NCI-H146 (cell line): ENCODE measurements around the gene ANGEL2.
"Not testable (repeated sequence)": the region's sequence is repeated elsewhere in the genome, so short reads cannot be mapped to it uniquely, and the experiment has no call there.

Experiments used
- DNase-seq: peaks from one replicate; lab custom pipeline; 2025; lab: John Stamatoyannopoulos, UW

The ANGEL2 gene

DNA sequence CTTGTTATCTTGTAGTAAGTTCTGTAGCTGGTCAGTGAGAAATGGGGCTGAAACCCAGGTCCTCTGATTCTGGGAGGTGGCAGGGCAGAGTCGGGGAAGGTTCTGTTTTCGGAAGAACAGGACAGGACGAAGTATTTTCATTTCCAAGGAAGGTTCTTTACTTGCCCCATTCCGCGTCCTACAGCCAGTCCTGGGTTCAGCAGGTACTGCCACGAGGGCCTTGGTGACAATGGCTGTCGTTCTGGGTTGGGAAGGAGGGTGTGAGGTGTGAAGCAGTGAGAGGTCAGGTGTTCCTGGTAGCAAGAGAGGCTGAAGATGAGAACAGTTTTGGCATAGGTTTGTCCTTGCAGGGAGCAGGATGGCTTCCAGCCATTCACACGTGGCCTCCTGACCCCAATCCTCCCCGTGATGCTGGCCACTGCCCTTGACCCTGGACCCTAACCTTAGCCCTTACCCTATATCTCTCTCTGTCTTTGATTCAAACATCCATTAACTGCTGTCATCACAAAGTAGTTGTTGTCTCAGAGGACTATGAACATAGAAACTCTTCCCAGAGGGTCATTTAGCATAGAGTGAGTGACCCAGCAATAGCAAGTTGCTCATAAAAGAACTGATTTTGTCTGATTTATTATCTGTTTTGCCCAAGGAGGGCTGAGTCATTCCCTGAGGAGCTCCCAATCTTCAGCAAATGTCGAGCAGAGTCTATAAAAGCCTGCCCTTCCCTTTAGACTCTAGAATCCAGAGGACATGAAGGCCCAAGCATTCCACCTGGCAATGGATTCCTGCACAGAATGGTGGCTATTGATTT lies 40.4 kb downstream of the ANGEL2 start:
- no peak for DNase-seq

DNA sequence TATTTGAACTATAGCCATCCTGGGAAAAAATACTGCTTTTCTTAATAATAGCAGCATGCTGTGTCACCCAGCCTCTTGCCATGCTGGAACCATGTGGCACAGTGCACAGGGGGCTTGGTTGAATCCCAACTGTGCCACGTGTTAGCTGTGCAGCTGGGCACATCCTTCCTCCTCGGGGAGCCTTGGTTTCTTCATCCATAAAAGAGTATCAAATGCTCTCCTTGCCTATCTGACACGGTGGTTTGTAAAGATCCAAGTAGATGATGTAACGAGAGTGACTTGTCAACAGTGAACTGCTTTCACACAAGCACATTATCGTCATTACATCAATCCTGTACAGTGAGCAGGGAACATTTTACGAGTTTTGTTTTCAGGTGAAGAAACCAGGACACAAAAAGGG lies 41.0 kb downstream of the ANGEL2 start:
- no peak for DNase-seq

DNA sequence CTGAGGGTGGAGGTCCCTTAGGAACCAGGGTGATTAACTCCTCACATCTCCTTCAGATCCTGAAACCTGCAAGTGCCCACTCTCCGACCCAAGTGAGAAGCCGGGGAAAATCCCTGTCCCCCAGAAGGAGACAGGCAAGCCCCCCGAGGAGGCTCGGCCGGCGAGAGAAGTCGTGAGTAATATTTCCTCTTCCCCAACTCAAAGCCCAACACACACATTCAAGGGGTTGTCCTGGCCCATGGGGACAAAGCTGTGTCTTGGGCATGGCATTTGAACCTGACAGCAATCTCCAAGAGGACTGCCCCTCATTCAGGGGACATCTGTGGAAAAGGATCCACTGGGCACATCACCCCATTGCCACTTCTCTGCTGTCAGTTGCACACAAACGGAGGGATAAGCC lies 41.8 kb downstream of the ANGEL2 start:
- DNase-seq = no peak

DNA sequence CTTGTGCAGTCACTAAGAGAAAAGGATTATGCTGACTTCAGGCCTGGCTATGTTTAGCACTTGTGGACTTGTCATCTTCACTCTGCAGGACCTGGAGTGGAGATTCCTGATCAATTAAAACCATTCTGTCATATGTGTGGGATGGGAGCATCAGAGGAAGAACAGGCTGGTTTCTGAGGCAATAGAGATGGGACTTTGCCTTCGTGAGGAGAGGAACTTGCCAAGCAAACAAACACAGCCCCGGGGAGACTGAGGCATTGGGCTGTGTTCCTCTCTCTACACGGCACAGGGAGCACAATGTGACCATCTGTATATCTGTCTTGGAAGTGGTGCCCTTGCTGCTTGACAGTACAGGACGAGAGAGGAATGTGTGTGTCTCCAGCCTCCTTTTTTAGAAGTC lies 42.2 kb downstream of the ANGEL2 start:
- no peak for DNase-seq

DNA sequence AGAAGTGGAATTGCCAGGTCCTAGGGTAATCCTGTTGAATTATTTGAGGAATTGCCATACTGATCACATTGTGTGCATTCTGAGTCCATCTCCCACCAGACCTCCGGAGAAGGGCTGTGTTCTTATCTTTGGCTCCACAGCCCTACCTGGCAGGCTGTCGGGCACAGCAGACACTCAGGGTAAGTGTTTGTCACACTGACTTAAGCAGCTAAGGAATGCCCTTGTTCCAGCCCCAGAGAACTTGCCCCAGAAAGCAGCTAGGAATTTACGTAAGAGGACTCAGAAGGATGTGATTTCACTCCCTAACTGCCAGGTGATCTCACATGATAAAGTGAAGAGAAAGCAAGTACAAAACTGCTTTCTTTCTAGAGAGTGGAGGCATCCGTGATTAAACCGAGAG lies 44.4 kb downstream of the ANGEL2 start:
- no peak for DNase-seq

DNA sequence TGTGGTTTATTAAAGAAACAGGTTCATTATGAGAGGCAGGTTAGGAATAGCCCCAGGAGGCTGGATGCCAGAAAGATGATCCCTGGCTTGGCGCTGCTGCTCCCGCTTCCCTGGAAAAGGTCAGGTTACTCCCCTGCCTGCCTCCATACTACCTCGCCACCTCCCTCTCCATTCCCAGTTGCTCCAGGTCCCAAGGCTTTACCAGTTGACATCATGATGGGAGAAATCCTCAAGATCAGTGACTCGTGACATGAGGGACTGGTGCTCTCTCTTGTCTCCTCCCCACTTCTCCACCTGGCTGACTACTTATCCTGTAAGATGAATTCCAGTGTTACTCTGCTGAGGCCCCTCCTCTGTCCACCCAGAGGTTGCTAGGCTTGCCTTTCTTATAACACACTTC lies 45.6 kb downstream of the ANGEL2 start:
- DNase-seq = no peak

DNA sequence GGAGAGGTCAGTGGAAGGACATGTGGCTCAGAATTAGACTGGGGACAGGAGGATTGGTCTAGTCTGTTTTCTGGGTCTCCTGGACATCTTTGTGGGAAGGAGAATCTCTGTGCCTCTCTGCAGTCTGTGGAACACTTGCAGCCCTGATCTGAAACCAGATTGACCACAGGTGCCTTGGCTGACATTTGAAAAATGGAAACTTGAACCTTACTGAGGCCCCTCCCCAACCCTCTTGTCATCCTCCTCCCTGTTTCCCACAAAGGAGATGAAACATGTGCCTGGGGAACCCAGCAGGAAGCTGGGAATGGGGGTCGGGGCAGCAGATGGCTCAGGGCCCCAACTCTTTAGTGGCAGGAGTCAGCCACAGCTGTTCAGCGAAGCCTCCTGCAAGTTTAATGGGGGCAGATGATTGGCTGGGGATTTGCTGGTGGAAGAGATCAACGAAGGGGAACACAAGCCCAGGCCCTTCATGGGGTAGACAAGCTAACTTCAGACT lies 47.3 kb downstream of the ANGEL2 start:
- no peak for DNase-seq

DNA sequence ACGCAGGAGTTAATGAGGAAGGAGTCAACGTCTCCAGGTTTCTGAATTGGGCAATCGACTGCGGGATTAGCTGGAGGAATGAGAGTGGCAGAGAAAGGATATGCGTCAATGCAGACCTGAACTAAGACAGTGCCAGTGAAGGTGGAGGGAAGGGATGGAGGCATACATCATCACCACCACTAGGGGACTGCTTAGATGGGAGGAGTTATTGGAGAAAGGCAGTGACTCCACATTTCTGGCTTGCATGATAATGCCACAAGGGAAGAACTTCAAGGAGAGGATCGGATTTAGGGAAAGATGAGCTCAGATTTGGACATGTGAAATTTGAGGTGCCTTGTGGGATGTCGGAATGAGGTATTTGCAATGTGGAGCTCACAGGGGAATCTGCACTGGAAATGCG lies 47.9 kb downstream of the ANGEL2 start:
- DNase-seq = peak; percentile 12

DNA sequence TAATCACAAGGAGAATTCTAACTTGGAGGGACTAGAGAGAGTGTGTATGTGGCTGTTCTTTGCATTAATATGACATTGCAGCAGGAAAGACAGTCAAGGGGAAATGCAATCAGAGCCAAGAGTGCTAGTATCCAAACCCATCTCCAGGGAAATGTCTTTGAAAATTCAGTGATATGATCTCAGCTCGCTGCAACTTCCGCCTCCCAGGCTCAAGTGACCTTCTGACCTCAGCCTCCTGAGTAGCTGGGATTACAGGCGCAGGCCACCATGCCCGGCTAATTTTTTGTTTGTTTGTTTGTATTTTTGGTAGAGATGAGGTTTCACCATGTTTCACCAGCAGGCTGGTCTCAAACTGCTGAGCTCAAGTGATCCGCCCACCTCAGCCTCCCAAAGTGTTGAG lies 49.1 kb downstream of the ANGEL2 start:
- no peak for DNase-seq

DNA sequence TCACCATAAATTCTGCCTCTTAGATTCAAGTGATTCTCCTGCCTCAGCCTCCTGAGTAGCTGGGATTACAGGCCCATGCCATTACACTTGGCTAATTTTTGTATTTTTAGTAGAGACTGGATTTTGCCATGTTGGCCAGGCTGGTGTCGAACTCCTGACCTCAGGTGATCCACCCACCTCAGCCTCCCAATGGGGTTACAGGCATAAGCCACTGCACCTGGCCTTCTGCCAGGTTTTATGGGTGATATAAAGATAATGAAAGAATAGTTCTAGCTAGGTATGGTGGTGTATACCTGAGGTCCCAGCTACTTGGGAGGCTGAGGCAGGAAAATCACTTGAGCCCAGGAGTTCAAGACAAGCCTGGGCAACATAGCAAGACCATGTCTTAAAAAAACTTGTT lies 50.7 kb downstream of the ANGEL2 start:
- not testable (repeated sequence) for DNase-seq

DNA sequence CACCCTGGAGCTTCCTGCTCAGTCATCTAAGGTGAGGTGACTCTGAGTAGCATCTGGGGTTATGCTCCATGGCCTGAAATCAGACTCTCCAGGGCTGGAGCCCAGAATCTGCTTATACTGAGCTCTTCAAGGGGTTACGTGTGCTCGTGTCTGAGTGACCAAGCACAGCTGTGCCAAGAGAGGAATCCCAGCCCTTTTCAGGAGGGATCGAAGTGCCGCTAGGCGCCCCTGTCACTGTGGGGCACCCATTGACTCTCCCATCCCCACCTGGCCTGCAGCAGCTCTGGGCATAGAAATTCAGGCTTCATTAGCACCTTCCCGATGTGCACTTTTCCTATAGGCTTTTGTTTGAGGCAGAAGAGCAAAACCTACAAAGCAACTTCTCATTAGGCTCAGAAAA lies 51.6 kb downstream of the ANGEL2 start:
- DNase-seq = no peak

DNA sequence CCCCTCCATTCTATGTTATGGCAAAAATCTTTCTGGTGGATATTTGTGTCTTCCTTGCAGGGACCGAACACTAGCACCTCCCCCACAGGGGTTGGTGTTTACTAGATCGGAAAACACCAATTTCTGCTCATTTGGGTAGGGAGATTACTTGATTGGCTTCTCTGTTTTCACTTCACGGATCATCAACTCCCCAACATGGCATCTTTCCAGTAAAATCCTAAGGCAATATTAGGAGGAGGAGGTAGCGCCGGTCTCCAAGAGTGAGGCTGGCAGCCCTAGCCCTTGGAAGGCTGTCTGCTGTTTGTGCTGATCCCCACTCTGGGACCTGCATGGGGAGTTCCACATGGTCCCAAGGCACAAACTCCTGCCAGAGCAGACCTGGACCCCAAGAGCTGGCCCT lies 53.2 kb downstream of the ANGEL2 start:
- DNase-seq = no peak

DNA sequence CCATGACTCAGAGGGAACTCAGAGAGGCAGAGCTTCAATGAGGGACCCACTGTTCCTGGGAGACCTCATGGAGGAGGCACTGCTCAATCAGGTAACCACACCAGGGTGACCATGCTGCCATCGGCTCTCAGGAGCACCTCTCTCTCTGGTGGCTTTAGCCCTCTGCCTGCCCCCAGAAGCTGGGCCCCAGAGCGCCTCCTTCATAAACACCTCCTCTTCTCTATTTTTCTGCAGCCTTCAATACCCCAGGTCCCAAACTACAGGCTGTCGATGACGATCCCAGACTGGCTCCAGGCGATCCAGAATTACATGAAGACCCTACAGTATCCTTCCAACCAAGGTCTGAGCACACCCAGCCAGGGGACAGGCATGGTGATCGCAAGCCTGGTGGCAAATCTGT lies 54.7 kb downstream of the ANGEL2 start:
- DNase-seq = no peak

DNA sequence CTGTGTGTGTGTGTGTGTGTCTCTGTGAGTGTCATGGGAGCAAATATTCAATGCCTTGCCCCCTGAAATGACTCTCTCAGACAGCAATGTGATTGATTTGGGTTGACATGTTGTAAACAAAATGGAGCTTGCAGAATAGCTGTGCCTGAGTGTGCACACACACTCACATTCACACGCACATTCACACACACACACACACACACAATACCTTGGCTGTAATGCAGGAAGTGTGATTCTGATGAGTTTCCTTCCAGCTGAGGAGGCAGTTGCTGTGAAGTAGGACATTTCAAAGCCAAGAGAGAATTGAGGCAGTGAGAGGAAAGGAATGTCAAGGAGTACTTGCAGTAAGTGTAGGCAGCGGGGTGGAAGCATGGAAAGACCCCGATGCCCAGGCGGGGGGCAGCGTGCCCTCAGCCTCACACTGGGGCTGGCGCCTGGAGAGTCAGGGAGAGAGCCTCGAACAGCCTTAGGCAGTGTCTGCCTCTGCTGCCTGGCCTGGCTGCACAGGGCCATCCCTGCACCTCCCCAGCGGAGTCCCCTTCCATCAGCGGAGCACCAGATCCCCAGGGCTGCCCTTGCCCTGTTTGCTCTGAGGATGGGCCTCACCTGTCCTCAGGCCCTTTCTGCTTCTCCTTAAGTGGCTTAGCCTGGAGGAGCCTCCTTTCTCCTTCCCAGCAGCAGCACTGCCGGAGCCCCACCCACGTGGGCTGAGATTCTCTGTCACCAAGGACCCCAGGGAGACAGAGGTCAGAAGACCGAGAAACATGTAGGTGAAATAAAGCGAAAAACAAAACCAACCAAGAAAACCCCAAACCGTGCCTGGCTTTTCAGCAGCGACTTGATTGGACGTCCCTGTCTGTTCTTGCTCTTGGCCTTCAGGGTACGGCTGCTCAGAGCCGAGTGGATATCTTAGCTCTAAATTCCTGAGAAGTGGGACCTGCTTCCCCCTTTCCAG lies 56.1 kb downstream of the ANGEL2 start:
- no peak for DNase-seq

DNA sequence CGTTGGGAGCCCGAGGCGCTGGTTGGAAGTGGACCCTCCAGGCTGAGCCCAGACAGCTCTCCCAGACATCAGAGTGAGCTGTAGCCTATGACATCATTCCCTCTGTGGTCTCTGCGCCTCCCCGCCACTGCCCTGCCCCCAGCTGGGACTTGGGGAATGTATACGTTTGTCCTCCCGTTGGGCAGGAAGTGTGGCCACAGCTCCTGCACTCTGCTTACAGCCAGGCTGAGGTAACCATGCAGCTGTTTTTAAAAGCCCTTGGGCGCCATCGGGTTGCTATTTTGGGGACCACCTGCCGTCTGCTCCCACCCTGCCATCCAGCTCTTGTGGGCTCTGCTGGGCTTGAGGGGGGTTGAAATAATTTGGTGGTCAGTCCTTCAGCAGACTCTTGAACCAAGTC lies 57.5 kb downstream of the ANGEL2 start:
- DNase-seq = no peak

DNA sequence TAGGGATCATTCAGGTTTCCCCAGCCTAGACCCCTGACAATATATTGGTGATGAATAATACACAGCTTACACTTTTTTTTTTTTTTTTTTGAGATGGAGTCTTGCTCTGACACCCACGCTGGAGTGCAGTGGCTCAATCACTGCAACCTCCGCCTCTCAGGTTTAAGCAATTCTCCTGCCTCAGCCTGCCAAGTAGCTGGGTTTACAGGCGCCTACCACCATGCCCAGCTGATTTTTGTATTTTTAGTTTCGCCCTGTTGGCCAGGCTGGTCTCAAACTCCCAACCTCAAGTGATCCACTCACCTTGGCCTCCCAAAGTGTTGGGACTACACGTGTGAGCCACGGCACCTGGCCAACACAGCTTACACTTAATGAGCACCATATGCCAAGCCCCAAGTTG lies 58.1 kb downstream of the ANGEL2 start:
- DNase-seq = no peak

DNA sequence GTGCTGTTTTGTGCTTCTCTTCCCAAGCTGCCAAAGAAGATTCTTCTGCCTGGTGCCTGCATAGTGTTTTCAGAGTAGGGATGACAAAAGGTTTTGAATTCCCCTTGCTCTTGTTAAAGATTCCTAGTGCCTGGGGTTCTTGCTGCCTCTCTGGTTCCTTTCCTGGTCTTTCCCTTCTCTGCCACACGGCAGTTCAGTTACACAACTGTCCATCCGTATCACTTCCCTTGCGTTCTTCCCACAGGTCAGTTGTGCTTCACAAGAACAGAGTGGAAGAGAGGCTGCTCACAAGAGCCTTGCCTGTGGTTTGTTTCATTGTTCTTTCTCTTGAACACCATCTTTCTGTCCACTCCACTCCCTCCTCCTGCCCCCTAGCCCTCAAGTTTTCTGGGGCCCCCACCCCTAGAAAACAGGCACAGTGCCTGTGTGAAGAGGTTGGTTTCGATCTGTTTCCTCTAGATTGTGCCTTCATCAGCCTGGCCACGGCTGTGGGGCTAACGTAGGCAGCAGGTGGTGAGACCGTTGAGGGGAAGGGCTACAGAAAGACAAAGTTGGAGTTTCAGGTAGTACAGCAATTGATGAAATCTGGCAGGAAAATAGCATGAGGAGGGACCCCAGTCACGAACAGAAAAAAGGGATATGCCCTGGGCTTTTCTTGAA lies 59.6 kb downstream of the ANGEL2 start:
- no peak for DNase-seq

DNA sequence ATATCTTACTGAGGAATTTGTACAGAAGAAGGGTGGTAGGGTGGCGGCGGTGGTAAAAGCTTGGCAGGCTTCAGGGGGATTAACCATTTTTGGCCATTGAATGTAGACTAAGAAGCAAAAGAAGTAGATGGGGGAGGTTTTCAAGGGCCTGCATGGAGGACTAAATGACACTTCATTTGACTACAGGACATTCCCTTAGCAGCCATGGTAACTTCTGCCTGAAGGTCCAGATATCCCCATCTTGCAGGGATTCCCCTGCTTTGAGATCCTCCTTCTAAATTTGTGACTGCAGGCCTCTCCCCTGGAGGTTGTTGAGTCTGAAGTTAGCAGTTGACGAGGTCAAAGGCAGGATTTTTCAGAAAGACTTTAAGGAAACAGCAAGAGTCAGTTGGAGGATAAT lies 60.6 kb downstream of the ANGEL2 start:
- no peak for DNase-seq

DNA sequence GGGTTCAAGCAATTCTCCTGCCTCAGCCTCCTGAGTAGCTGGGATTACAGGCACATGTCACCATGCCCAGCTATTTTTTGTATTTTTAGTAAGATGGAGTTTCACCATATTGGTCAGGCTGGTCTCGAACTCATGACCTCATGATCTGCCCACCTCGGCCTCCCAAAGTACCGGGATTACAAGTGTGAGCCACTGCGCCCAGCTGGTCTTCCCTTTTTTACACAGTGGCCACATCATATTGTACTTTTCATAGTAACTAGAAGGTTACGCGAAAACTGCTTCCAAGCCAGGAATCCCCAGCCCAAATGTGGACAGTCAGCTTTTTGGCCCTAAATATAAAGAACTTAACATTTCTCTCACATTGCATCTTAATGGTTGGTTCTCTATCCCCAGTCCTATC lies 61.2 kb downstream of the ANGEL2 start:
- no peak for DNase-seq

DNA sequence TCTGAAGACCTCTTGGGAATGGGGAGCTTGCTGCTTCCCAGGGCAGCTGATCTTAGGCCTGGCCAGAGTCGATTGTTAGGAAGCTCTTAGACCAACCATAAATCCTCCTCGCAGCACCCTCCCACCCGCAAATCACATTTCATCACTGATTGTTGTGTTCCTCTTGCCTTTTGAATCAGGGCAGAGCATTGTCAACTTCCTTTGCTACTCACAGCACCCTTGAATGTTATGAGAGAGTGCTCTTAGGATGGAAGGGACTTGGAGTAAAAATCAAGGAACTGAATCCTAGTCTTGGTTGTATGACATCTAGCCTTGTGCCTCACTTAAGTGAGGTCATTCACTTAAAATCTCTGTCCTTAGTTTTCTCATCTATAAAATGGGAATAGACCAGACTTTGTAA lies 62.3 kb downstream of the ANGEL2 start:
- DNase-seq = no peak

DNA sequence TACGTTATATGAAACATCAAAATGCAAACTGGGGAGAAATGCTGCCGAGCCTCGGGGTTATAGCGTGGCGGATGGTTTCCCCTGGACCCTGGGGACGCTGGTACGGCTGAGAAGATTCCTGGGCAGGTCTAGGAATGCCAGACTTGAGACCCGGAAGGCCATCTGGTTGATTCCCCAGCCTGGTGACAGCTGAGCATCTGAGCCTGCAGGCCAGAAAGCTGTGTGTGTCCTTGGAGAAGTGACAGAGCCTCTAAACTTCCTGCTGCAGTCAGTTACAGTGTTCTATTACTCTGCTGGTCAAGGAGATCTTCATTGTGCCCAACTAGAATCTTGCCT lies 63.1 kb downstream of the ANGEL2 start:
- no peak for DNase-seq

DNA sequence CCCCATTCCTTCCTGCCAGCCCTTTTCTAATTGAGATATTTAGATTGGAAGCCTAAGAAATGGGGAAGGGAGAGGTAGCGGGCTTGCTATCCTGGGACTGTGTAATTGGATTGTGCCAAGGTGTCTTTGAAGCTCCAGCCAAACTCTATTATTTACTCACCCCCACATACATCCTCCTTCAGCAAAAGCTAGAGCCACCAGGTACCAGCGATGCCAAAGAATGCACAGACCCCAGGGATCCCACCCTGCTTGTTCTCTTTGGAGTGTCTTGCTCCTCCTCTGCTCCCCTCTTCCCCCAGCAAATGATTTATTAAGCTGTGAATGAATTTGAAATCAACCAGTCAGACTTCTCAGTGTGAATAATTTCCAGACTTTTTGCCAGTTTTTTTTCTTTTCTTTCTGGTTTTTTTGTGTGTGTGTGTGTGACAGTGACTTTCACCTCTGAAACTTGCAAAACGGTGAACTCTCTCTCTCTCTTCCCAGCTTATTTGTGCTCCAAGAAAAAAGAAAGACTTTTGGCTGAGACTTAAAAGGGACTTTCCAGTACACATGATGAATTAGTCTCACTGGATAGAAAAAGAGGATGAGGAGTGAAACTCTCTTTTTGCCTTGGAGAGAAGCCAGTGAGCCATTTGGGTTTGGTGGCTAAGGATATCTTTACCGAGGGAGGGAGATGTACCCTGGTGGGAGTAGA lies 63.6 kb downstream of the ANGEL2 start:
- no peak for DNase-seq
